HL-60 (cell line): ENCODE data around the gene SLC39A10.

Experiments
- DNase-seq, 2 experiments: peaks; one replicate each; pipeline ENCODE4 v3.0.0-alpha.2; 2010 to 2020; ENCODE audit warnings: low read depth in 1 of 2, low spot score in 1 of 2
- H3K27ac ChIP-seq: fragments of 250-450 bp; sonication (Bioruptor Pico); replicated peaks from 2 replicates; pipeline ENCODE4 v1.5.1; 2020; ENCODE audit warnings: mild to moderate bottlenecking, moderate library complexity
- H3K27me3 ChIP-seq: fragments of 250-450 bp; sonication (Bioruptor Pico); 2 replicates; pipeline ENCODE4 v1.5.1; 2021; ENCODE audit warnings: mild to moderate bottlenecking, moderate library complexity; ENCODE audit not compliant: insufficient read depth, poor library complexity, severe bottlenecking
- H3K4me3 ChIP-seq: replicated peaks from 2 replicates; pipeline ENCODE4 v1.5.1; 2011; ENCODE audit warnings: mild to moderate bottlenecking, control low read depth, low read length; ENCODE audit not compliant: insufficient read depth
- CTCF ChIP-seq: IDR thresholded peaks from one replicate; pipeline ENCODE4 v1.5.1; 2011; ENCODE audit warnings: low read length, control low read depth, inconsistent platforms; ENCODE audit not compliant: insufficient read depth
- GABPA ChIP-seq: IDR thresholded peaks from 2 replicates; pipeline ENCODE4 v1.6.1; 2012; ENCODE audit warnings: low read depth
- POLR2AphosphoS5 ChIP-seq: IDR thresholded peaks from 2 replicates; pipeline ENCODE4 v1.6.1; 2012; ENCODE audit warnings: low read depth
- REST ChIP-seq: IDR thresholded peaks from 2 replicates; pipeline ENCODE4 v1.6.1; 2012; ENCODE audit warnings: low read depth; ENCODE audit not compliant: insufficient replicate concordance
- SPI1 ChIP-seq: IDR thresholded peaks from 2 replicates; pipeline ENCODE4 v1.6.1; 2012; ENCODE audit warnings: low read depth, mild to moderate bottlenecking, borderline replicate concordance

Gene SLC39A10

GRCh38 chr2:195659982-195660890 lies 3.2 kb downstream of the SLC39A10 start:
- H3K4me3 ChIP-seq, result peak overlapping the region; percentile 50

GRCh38 chr2:195662138-195662537 lies 5.1 kb downstream of the SLC39A10 start:
- no peak overlapping the region for H3K27ac ChIP-seq
- TF ChIP-seq CTCF (no peak), SPI1 (peak; percentile 42; the same call in 1 of the 2 replicates), POLR2AphosphoS5 (peak; percentile 34; the same call in 1 of the 2 replicates), GABPA (no peak), REST (no peak)

More at GRCh38 chr2:195659982-195660890, 3.2 kb downstream of the SLC39A10 start:
- DNase-seq, result peak in 1 of 2 experiments; percentile 76
- peak overlapping the region; percentile 97 for H3K27ac ChIP-seq
- TF ChIP-seq REST (no peak), POLR2AphosphoS5 (no peak), GABPA (no peak), CTCF (peak; percentile 40), SPI1 (no peak)
- no peaks in the 10 kb centered on the region for H3K27me3 ChIP-seq

GRCh38 chr2:195663007-195663406 lies 6.0 kb downstream of the SLC39A10 start:
- TF ChIP-seq REST (no peak), POLR2AphosphoS5 (no peak), GABPA (no peak), SPI1 (no peak), CTCF (no peak)
- no peak for DNase-seq
- Histone ChIP-seq H3K4me3 (no peak overlapping the region), H3K27ac (no peak overlapping the region), H3K27me3 (no peaks in the 10 kb centered on the region)

More at GRCh38 chr2:195662138-195662537, 5.1 kb downstream of the SLC39A10 start:
- no peak for DNase-seq
- Histone ChIP-seq H3K4me3 (no peak overlapping the region), H3K27me3 (no peaks in the 10 kb centered on the region)
